HG02938 (cell line): ENCODE data around the gene ATRNL1.

ENCODE experiments used
- ATAC-seq: cut with Tn5 transposase; IDR thresholded peaks from one replicate; pipeline ENCODE4 v1.9.1; 2021; ENCODE audit warnings: mild to moderate bottlenecking, moderate library complexity; ENCODE audit not compliant: unreplicated experiment

The ATRNL1 gene

DNA sequence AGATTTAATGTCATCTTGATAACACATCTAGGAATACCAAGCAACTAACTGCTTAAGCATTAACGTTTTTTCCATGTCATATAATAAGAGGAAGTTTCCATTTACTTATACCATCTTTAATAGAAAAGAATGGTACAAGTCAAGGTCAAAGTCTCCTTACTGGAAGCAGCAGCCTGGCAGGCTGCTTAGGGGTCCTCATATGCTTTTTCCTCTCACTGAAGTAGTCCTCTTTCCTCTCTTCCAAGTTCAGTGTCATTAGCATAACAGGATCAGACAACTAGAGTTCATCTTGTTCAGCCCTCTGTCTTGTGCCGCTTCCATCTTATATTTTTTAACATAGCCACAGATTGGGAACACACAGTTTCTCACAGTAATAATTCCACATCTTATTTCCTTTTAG, 774.1 kb downstream of the ATRNL1 start:
- ATAC-seq, result no peak

DNA sequence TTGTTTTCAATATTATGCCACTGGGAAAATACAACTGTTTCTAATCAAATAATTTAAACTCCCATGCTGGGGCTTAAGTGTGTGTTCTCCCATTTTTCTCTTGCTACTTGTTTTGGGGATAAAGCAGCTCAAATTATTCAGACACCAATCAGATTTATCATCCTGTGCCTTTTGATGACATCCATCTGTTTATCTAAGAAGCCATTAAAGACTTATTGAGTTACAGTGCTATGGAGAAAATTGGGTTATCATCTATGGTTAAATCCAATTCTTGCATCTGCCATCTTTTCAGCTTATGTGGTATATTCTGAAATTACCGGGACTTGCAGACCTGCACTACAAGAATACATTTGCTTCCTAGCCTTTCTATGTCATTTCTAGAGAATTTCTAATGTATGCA, 778.7 kb downstream of the ATRNL1 start:
- ATAC-seq, result no peak

DNA sequence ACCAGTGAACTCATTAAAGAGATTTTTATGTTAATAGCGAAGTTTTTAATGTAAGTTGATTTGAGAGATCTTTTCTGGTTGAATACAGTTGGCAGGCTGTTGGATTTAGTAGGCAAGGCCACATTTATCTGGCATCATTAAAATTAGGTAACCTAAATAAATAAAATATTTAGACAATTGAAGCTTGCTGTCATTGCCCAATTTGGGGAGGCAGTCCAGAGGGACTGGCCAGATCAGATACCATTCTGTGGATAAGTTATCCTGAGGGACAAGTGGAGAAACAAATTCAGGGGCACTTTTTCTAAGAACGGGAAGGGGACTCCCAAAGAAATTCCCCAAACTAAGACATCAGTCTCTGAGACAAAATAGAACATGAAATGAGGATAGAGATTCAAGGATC, 782.0 kb downstream of the ATRNL1 start:
- ATAC-seq, result no peak

DNA sequence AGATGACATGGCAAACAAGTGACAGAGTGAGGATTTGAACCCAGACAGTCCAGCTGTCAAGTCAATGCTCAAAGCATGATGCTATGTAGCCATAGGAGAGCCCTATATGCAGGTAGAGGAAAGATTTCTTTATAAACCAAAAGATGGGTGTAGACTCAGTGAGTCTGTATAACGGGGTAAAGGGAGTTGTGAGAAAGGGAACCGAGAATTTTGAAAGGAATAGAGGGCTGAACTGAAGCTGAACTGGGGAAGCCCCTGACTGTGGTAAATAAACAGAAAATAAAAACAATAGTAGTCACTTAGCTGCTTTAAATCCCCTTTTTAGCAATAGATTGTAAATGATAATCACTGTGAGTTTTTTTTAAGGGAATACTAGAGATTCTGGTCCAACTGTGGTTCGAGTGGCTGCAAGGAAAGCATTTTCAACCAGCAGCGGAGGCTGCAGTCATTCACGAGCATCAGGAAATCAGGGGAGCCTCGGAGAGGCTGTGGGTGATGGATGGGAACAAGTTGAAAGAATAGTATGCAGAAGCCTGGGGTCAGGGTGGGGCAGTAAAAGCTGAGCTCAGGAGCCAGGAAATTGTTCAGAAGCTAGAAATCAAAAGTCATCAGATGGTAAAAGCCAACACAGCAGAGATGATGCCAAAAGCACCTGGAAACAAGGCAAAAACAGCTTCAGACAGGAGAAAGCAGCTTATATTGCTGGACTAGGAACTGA, 786.4 kb downstream of the ATRNL1 start:
- ATAC-seq, result peak; percentile 85

DNA sequence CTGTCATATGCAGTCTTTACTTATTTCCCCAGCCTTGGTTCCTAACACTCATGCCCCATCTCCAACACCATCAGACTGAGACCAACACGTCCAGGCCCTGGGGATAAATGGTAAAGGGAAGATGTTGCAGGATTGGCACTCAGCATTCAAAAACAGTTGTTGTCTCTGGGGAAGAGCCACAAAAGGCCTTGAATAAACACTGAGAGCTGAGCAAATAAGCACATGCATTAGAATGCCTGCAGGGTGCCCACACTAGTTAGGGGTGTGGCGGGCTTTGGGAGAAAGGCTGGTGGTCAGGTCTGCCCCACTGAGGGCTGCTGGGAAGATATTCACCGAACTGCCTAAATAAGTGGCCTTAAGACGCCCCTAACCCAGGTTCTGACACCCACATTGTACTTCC, 788.9 kb downstream of the ATRNL1 start:
- no peak for ATAC-seq

DNA sequence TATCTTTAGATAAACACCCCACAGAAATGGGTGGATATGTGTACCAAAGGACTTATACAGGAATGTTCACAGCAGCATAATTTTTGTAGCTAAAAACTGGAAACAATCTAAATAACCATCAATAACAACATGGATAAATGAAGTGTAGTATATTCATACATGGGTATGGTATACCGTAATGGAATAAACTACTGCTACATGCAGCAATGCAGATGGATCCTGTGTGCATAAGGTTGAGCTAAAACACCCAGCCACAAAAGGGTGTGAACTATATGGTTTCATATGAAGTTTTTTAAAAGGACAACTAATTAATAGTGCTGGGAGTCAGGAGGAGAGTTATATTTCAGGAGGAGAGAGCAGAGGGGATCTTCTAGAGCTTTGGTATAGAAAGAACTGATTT, 790.2 kb downstream of the ATRNL1 start:
- ATAC-seq, result no peak

DNA sequence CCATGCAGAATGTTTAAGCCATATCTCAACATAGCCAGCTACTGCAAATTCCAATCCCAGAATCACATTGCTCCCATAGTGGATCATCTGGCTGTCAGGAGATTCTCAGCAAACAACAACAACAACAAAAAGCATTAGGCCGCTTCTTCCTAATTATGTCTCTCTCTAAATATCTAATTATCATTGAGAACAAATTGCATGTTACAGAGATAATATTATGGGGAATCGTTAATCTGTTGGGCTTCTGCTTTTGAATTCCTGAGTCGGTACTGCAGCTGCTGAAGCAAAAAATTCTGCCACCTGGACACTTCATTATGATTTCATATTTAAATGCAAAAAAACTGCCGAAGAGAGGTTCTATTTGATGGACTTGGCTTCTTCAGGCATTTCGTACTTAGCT, 791.2 kb downstream of the ATRNL1 start:
- ATAC-seq, result no peak

DNA sequence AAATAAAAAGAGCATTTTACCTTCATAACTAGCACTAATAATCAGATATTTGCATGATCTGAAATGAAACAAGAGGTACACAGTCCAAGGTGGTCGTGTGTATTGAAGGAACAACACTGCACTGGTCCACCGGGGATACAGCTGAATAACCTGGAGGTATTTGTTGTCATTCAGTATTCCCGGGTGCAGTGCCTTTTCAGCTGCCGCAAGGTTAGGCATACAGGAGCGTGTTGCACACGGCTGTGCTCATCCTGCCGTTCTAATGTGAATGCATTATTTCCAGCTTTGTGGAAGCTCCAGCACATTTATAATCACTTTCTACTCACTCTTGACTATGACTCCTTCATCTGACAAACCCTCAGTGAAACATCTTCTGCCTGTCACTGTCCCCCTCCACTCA, 802.0 kb downstream of the ATRNL1 start:
- ATAC-seq, result no peak

DNA sequence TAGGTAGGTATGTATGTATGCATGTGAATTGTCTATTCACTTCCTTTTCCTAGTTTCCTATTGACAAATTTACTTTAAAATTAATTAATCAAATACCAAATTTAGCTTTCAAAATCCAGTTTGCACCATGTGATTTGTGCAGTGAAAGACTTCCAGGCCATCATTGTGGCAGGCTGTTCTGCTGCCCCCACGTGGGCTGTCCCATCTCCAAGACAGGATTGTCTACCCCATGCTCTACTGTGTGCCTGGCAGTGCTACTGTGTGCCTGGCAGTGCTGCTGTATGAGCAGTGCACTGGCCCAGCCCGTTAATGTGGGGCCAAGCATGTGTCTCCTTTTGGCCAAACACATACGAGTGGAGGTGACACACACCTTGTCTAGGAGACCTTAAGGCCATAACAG, 805.1 kb downstream of the ATRNL1 start:
- no peak for ATAC-seq

DNA sequence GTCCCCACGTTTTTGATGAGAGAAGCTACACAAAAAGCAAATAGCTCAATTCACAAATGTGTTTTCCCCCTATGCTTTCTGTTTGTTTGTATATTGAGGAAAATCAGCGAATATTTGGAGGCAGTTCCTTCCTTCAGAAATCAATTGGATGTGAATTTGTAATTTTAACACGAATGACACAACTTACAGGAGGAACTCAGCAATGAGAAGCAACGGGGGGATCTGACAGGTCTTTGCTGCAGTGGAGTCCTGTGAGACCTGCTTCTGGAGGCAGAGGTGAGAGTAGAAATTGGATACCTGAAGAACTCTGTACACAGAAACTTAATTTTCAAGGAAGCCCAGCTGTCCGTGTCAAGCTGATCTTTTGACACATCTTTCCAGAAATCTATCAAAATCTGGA, 809.4 kb downstream of the ATRNL1 start:
- ATAC-seq, result no peak

DNA sequence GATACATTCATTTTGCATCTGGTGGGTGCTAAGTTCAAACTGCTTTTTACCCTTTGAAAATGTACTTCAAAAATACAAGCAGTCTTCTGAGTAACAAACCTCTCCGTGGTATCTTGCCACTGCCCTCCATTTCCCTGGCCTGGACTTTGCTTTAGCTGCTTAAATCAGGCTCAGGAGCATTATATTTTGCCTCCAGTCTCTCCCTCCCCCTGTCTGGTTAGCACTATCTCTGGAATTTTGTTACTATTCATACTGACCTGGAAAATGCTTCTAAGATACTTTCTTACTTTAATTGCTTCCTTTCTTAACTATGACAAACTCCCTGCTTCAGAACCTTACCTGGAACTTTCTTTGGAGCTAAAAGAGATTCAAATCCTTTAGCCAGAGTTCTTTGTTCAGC, 810.0 kb downstream of the ATRNL1 start:
- no peak for ATAC-seq

DNA sequence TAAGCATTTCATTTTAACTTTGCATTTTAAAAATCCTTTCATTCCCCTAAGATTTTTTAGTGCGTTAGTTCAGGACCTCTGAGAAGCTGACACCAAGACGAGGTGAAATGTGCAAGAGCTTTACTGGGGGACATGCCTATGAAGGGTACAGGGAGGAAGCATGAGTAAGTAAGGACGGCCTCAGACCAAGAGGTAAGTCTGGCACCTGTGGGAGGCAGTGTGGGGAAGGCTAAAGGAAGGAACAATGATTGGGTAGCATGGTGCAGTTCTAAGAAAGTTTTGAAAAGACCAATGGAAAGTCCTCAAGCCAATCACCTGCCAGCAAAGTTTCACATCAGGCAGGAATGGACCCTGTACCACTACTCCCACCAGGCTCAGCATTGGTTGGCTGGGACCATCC, 810.7 kb downstream of the ATRNL1 start:
- ATAC-seq, result no peak

DNA sequence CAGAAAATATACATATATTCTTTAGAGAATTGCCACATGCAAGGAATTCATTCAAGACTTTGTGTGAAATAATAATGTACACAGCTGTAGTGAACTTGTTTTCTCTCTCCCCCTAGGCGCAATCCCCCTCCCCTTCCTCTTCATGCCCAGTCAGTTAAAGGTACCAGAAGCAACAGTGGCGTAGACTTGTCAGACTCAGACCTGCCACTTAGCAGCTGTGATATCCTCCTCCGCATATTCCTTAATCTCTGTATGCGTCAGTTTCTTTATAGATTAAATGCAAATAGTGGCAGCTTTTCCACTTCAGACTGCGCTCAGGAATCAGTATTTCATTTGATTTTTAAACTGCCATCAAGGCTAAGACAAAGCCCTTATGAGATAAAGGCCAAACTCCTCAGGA, 815.9 kb downstream of the ATRNL1 start:
- no peak for ATAC-seq

DNA sequence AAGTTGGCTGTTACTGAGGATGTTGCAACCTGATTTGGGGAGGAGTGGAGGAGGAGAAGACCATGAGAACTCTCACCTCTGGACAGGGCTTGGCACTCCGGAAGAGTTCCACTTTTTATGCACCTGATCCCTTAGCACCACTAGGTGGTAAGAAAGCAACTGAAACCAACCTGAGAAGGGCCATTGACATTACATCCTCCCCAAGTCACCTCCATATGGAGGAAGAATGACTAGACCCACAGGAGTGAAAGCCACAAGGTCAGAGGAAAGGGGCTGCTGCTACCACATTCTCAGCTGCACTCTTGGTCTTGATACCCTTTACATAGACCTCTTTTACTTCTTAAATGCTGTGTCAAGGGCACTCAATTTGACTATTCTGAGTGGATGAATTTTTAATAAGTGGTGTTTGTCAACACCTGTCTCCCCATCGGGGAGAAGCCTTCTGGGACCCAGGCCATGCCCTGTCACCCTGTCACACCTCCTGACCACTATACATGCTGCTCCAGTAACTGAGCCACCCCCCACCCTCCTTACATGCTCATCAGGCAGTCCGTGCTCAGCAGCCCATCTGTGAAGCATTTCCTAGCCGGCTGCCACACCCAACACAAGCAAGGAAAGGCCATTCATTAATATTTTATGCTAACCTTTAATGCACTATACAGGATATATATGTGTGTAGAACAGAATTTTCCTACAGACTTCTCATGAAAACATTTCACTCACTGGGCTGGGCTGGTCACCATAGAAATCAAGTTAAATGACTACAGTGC, 817.0 kb downstream of the ATRNL1 start:
- no peak for ATAC-seq

DNA sequence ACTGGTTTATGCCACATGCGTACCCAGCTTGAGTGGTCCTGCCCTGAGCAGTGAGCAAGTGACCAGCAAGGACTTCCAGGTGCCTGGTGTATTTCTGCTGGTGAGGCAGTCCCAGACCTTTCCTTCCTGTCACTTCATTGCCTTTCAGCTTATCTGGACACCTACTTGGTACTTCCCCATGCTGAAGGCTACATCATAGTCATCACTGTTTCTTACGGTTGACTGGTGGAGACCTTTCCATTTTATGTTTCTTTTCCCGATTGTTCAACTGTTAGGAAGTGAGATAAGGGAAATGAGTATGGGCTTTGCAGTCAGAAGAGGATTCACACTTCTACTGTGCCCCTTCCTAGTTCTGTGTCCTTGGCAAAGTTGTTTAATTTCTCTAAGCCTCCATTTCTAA, 821.3 kb downstream of the ATRNL1 start:
- ATAC-seq, result no peak

DNA sequence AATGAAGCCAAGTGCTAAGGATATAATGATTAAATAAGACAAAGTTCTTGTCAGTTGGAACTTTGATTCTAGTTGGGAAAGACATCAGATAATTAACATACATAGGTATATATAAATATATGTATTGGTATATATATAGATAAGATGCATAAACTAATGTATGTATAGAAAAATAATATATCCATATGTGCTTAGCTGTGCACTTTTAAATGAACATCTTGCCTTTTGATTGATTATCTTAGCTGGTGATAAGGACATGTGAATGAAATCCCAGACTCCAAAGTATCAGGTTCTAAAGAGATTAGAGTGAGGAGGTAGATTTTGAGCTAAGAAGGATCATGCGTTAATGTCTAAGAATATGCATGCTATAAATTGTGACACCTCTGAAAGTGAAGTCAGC, 822.3 kb downstream of the ATRNL1 start:
- ATAC-seq, result no peak

DNA sequence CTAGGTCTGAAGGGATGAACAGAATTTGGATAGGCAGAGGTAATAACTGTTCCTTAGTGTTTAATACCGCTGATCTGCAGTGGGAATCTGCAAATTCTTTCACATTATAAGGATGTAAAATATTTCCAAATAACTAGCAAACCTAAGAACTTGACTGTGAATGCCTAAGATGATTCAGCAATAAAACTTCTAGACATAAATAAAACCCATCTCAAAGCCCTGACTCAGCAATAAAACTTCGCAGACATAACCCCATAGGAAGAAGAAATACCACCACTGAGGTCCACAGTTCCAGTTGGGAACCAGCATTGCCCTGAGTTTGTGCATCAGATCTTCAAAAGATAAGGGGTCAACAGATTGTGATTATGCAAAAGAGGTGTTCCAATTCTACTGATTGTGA, 825.6 kb downstream of the ATRNL1 start:
- ATAC-seq, result no peak

DNA sequence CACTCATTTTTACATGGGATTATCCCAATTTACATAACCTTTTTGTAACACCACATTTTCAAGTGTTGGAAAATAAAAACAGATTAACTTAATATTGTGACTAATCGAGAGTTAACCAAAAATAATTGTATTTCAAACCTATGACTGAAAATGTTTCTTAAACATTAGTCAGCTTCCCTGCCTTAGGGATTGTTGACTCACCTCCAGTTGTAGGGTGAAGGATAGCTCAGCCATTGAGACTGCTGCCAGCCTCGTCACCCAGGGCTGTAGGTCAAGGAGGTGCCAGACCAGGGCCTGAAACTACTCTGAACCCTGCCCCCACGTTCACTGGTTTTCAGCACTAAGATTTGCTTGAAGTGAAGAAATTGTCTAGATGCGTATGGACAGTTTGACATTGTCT, 828.6 kb downstream of the ATRNL1 start:
- ATAC-seq, result no peak

DNA sequence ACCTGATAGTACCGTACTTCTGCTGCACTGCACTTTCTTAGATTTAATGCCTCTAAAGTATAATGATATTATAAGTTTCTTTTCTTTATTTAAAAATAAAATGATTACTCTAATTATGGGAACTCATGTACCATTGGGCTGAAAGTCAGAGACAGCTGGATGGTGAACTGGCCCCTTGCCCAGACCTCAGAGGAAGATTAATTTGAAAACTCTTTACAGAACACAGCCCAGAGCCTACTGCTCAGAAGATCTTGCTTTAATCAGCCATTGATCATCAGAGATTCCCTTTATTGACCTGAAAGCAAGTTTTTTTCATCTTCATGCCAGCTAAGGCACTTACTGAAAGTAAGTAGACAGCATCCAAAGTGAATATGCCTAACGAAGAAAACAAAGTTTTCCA, 838.1 kb downstream of the ATRNL1 start:
- no peak for ATAC-seq

DNA sequence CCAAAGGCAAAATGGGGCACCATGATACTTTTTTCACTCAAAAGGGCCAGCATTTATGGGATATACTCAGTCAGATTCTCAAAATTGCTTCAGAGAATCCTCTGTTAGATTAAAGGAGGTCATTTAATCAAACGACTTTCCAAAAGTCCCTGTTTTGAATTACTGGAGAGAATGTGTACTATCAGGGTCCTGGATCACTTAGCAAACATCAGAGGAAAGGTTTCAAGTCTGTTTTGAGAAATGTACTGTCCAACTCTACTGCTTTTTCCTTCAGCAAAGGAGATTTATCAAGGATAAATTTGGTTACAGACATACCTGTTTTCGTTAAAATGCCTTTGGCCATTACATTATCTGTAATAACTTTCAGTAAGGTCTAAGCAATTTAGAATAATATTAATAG, 838.9 kb downstream of the ATRNL1 start:
- no peak for ATAC-seq

DNA sequence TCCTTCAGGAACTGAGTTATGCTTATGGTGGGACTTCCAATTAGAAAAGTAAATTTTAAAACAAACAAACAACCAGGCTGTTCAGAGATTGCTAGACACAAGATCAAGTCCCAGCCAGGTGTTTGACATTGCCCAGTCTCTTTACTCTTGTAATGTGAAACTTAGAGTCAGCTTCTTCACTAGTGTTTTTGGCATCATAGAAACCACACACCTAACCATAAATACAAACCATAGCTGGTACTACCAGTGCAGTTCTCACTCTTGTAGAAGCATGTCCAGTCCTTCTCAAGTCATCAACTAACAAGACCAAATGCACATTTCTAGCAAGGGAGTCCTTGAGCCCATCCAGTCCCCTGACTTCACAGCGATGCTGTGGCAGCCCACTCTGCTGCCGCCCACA, 839.9 kb downstream of the ATRNL1 start:
- ATAC-seq, result no peak

DNA sequence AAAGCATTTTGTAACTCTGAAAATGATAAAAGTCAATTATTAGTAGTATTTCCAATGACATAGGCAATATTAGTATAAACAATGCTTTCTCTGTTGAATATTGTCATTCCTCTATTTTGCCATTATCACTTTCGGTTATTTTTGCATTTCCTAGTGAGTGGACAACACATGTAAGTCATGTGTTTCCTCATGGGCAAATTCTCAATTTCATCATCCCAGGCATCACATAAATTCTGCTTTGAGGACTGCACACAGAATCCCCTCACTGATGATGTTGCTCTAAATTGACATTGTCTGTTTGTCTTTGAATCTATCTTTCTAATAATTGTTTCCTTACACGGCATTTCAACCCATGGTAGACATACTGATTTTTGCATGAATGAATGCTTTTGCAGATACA, 842.6 kb downstream of the ATRNL1 start:
- no peak for ATAC-seq
